SK-N-SH (cell line): ENCODE results near the gene FAM78A.

Source experiments
- CHD2 ChIP-seq: fragments of 150-350 bp; IDR thresholded peaks from 2 replicates; pipeline ENCODE4 v1.6.1; 2018; ENCODE audit warnings: low read length; ENCODE audit not compliant: partially characterized antibody
- GABPA ChIP-seq: IDR thresholded peaks from 2 replicates; pipeline ENCODE4 v1.4.0; 2012; ENCODE audit warnings: low read depth, mild to moderate bottlenecking
- MXI1 ChIP-seq: IDR thresholded peaks from 2 replicates; pipeline ENCODE4 v1.6.1; 2012; ENCODE audit warnings: mild to moderate bottlenecking, low read depth, low read length, improper control_type of control experiment
- NFIC ChIP-seq: IDR thresholded peaks from 2 replicates; pipeline ENCODE4 v1.4.0; 2012; ENCODE audit warnings: borderline replicate concordance
- NRF1 ChIP-seq: IDR thresholded peaks from 2 replicates; pipeline ENCODE4 v1.6.1; 2012; ENCODE audit warnings: low read depth, mild to moderate bottlenecking, low read length
- POLR2AphosphoS5 ChIP-seq: IDR thresholded peaks from 2 replicates; pipeline ENCODE4 v1.6.1; 2012; ENCODE audit warnings: low read depth, low read length
- RCOR1 ChIP-seq: fragments of 150-350 bp; IDR thresholded peaks from 2 replicates; pipeline ENCODE4 v1.6.1; 2017; ENCODE audit warnings: antibody characterized with exemption, low read length
- RFX5 ChIP-seq: IDR thresholded peaks from 2 replicates; pipeline ENCODE4 v1.6.1; 2012; ENCODE audit warnings: mild to moderate bottlenecking, improper control_type of control experiment, low read length
- RXRA ChIP-seq: IDR thresholded peaks from 2 replicates; pipeline ENCODE4 v1.4.0; 2012; ENCODE audit warnings: low read depth, mild to moderate bottlenecking, borderline replicate concordance
- SMC3 ChIP-seq: IDR thresholded peaks from 2 replicates; pipeline ENCODE4 v1.6.1; 2012; ENCODE audit warnings: low read depth, low read length, improper control_type of control experiment
- TAF1 ChIP-seq: IDR thresholded peaks from 2 replicates; pipeline ENCODE4 v1.6.1; 2012; ENCODE audit warnings: low read depth, mild to moderate bottlenecking, low read length, moderate library complexity, borderline replicate concordance
- TF ChIP-seq, protein P1 (sequence below): fragments of 200-600 bp; sonication (generic); IDR thresholded peaks from 2 replicates; pipeline ENCODE4 v1.6.1; 2017; ENCODE audit warnings: antibody characterized with exemption, mild to moderate bottlenecking, moderate library complexity
- TF ChIP-seq, protein P2 (sequence below): IDR thresholded peaks from 2 replicates; pipeline ENCODE4 v1.4.0; 2012; ENCODE audit warnings: low read depth, borderline replicate concordance
- TF ChIP-seq, protein P3 (sequence below): fragments of 150-350 bp; IDR thresholded peaks from 2 replicates; pipeline ENCODE4 v1.6.1; 2017; ENCODE audit warnings: antibody characterized with exemption, low read length, low read depth, borderline replicate concordance

- TF ChIP-seq, protein P1, sequence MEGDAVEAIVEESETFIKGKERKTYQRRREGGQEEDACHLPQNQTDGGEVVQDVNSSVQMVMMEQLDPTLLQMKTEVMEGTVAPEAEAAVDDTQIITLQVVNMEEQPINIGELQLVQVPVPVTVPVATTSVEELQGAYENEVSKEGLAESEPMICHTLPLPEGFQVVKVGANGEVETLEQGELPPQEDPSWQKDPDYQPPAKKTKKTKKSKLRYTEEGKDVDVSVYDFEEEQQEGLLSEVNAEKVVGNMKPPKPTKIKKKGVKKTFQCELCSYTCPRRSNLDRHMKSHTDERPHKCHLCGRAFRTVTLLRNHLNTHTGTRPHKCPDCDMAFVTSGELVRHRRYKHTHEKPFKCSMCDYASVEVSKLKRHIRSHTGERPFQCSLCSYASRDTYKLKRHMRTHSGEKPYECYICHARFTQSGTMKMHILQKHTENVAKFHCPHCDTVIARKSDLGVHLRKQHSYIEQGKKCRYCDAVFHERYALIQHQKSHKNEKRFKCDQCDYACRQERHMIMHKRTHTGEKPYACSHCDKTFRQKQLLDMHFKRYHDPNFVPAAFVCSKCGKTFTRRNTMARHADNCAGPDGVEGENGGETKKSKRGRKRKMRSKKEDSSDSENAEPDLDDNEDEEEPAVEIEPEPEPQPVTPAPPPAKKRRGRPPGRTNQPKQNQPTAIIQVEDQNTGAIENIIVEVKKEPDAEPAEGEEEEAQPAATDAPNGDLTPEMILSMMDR = no peak
- TF ChIP-seq RCOR1 (no peak), MXI1 (no peak), GABPA (no peak), NRF1 (no peak), CHD2 (no peak), RXRA (no peak), POLR2AphosphoS5 (no peak), NFIC (no peak), SMC3 (no peak), RFX5 (no peak), TAF1 (no peak)
- TF ChIP-seq, protein P2, sequence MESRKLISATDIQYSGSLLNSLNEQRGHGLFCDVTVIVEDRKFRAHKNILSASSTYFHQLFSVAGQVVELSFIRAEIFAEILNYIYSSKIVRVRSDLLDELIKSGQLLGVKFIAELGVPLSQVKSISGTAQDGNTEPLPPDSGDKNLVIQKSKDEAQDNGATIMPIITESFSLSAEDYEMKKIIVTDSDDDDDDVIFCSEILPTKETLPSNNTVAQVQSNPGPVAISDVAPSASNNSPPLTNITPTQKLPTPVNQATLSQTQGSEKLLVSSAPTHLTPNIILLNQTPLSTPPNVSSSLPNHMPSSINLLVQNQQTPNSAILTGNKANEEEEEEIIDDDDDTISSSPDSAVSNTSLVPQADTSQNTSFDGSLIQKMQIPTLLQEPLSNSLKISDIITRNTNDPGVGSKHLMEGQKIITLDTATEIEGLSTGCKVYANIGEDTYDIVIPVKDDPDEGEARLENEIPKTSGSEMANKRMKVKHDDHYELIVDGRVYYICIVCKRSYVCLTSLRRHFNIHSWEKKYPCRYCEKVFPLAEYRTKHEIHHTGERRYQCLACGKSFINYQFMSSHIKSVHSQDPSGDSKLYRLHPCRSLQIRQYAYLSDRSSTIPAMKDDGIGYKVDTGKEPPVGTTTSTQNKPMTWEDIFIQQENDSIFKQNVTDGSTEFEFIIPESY = no peak
- TF ChIP-seq, protein P3, sequence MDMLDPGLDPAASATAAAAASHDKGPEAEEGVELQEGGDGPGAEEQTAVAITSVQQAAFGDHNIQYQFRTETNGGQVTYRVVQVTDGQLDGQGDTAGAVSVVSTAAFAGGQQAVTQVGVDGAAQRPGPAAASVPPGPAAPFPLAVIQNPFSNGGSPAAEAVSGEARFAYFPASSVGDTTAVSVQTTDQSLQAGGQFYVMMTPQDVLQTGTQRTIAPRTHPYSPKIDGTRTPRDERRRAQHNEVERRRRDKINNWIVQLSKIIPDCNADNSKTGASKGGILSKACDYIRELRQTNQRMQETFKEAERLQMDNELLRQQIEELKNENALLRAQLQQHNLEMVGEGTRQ = no peak
Measured at GRCh38 chr9:131260751-131261452, 15.4 kb downstream of the FAM78A start.
